Stimulated activated CD8-positive, alpha-beta memory T cell treated with anti-CD3 and anti-CD28 coated beads, Interleukin-2, amount 100 ng/mL, for 48 hours (primary cell): ENCODE data around the gene IKZF5.
A peak's percentile ranks its signal among the peaks of the same experiment; 100 is the strongest.

Source experiments
- DNase-seq, 2 donors: peaks; one replicate each; pipeline ENCODE4 v3.0.0-alpha.2; 2020; ENCODE audit warnings: low read depth in 2 of 2

Gene IKZF5

DNA sequence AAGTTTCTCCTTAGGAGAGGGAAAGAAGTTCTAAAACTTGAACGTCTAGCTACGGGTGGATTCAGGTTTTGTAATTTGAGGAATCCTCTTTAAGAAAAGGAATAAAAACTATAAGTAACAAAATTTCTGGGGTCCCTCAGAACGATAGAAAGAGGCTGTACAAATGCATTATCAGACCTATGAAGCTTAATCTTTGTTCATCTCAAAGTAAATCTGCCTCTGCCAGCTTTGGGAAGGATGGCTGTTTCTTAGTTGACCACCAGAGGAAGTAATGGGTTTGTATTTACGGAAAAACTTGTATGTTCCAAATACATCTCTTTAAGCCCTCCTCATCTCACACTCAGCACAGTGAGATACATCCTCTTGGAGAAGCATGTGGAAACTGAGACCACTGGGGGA lies 27.5 kb downstream of the IKZF5 start:
- no peak for DNase-seq

DNA sequence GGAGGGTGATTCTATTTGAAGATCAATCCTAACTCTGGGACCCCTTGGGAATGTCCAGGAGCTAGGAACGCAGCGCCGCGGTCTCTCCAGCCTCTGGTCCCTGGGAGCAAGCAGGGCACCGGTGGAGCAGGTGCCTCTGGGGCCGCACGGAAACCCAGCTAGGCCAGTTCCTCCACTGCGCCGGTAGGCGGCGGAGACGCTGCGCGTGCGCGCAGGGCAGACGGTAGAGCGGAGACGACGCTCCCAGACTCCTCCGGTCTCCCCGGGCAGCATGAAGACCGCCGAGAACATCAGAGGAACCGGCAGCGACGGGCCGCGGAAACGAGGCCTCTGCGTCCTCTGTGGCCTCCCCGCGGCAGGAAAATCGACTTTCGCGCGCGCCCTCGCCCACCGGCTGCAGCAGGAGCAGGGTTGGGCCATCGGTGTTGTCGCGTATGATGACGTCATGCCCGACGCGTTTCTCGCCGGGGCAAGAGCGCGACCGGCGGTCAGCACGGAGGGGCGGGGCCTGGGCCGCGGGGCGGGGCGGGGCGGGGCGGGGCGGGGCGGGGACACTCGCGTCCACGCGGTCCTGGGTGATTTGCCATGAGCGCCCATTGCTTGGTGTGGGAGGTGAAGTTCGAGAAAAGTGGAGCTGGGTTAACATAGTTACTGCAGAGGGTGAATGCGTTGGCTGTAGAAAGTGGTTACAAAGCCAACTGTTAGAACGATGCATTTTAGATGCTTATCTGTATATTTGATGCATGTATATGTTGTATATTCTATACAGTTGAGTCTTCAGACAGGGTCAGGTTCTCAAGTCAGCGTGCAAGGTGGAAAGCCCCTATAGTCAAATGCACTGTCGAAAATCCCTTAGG lies 28.2 kb downstream of the IKZF5 start, which contains the start of gene PSTK:
TSS of gene PSTK (plus strand) at position 193 of the 857 bp plus-strand sequence. CDS start at position 272, 79 bp downstream.
- DNase-seq = peak; percentile 81 to 82

DNA sequence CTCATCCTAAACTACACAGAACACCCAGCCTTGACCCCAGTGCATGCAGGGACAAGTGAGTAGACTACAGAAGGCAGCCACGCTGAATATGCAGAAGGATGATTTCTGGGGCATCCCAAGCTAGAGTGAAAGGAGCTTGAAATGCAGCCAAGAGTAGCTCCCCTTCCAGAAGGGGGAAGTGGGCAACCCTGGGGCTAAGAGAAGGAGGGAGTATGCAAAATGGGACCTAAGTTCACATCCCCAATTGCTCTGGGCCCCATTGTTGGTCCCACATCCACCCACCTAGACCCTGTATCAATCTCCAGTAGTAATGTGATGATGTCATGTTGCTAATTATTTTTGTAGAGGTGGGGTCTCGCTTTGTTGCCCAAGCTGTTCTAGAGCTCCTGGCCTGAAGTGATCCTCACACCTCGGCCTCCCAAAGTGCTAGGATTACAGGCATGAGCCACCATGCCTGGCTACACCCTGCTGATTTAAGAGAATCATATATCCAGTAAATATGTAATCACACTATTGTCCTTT lies 34.0 kb downstream of the IKZF5 start:
- DNase-seq = no peak

DNA sequence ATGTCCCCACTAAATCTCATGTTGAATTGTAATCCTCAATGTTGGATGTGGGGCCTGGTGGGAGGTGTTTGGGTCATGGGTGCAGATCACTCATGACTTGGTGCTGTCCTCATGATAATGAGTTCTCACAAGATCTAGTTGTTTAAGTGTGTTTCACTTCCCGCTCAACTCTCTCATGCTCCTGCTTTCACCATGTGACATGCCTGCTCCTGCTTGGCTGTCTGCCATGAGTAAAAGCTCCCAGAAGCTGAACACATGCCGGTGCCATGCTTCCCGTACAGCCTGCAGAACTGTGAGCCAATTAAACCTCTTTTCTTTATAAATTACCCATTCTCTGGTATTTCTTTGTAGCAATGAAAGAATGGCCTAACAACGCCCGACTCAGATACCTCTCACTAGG lies 34.6 kb downstream of the IKZF5 start:
- no peak for DNase-seq

DNA sequence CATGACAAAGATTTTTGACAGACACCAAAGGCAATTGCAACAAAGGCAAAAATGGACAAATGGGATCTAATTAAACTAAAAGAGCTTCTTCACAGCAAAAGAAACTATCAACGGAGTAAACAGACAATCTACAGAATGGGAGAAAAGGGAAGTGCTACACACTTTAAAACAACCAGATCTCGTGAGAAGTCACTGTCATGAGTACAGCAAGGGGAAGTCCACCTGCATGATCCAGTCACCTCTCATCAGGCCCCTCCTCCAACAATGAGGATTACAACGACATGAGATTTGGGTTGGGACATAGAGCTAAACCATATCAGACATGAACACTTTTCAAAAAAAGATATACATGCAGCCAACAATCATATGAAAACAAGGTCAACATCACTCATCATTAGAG lies 39.9 kb downstream of the IKZF5 start:
- DNase-seq = no peak

DNA sequence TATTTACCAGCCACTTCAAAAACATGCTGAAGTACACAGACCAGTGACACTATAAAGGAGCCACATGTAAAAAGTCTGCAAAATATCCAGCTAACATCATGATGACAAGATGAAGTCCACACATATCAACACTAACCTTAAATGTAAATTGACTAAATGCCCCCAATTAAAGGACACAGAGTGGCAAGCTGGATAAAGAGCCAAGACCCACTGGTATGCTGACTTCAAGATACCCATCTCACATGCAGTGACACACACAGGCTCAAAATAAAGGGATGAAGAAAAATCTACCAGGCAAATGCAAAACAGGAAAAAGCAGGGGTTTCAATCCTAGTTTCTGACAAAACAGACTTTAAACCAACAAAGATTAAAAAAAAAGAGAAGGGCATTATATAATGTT lies 41.7 kb downstream of the IKZF5 start:
- no peak for DNase-seq

DNA sequence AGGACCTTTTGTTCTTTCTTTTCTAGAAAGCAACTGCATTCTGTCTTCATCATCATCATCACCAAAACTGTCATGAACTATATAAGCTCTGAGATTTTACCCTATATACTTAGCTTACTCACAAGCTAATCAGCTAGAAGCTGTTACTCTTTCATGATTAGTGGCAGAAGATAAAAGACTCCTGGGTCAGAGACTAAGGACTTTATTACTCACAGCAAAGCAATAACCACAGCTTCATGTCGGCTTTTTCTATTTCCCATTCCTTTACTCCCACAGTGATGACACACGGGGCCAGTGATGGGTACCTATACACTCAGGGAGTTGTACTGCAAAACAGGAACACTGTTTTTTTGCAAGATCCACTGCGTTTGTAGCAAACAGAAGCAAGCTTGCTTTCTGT lies 46.2 kb downstream of the IKZF5 start:
- DNase-seq = no peak

DNA sequence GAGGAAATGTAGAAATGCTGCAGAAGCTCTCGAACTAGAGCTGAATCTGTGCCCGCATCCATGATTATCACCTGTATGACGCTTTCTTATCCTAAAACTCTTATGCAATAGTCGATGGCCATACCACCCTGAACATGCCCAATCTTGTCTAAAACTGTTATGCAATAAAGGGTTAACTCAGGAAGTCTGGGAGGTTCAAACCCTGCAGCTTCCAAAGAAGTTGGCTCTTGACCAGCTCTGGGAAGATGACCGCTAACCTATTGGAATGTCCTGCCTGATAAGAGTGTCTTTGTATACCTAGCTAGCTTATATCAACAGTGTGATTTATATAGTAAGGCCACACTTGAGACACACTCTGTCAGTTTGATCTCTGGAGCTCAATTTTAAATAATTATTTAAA lies 51.1 kb downstream of the IKZF5 start:
- no peak for DNase-seq

DNA sequence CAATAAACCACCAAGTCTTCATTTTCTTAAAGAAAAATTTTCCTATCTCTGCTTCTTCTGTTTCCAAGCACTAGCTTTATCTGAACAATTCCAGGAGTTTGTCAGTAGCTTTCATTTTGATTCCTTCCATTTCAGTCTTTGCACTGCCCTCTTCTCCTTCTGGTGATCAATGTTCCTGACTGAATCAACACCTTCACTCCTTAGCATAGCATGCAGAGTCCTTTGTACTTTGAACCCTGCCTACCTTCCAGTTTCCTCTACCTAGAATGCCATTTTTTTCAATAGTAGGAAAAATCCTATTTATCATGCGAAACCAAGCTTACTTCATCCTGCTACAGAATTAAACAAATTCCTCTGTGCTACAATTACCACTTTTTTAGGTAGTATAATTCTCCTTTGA lies 52.7 kb downstream of the IKZF5 start:
- no peak for DNase-seq

DNA sequence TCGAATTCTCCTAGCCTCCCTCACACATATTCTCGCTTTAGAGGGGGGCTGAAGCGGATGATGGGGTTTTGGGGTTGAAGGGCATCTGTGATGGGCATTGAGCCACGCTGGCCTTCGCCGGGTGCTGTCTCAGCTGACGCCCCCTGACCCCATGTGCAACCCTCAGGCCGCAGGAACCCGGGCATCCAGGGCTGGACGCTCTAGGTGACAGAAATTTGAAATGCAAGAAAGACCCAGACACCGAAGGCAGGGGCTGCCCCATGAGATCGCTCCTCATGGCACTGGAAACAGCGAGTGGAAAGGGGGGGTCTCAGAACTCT lies 53.9 kb downstream of the IKZF5 start:
- DNase-seq = no peak

DNA sequence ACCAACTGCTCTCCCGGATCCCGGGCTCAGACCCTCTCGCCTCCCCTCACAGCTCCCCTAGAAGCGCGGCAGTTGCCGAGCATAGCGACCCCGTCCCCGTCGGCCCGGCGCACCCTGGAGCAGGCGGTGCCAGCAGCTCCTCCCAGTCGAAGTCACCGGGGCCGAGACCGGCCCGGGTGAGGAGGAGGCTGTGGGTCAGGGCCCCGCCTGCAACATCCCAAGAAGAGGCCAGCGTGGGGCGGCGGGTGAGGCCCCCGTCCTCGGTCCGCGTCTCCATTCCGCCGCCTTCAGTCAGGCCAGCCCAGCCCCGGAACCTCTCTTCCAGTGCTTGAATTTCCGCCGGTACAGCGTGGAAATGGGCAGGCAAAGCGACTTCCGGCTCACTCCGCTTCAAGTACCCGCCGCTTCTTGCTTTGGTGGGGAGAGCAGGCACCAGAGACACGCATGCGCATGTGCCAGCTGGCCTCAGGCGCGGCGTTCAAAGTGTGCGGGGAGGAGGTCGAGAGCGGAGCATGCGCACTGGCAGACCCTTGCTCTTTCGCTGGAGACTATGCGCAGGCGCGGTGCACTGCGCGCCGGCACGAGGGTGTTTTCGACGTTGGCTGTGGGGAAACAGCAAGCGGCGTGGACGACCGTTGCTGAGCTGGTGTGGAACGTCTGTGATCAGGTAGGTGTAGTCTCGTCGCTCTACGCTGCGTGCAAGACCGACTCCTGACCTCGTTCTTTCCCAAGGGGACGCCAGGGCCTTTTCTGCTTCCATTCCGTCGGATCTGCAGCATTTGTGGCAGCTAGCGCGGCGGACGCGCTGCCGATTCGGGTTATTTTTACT lies 54.5 kb downstream of the IKZF5 start, which contains the start of gene C10orf88:
TSS of gene C10orf88 (minus strand) at position 326 of the 829 bp plus-strand sequence. CDS start at position 277, 49 bp downstream.
- peak; percentile 93 to 95 for DNase-seq

DNA sequence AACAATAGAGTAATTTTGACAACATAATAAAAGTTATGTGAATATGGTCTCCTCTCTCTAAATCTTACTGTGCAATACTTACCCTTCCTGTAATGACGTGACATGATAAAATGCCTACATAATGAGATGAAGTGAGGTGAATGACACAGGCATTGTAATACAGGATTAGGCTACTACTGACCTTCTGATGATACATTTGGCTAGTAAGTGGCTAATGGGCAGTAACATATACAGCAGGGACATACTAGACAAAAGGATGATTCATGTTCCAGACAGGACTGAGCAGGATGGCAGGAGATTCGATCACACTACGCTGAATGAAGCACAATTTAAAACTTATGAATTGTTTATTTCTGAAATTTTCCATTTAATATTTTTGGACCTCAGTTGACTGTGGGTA lies 59.3 kb downstream of the IKZF5 start:
- no peak for DNase-seq
